Measurements from ENCODE around the gene RCL1.
"Not testable (repeated sequence)": the region's sequence is repeated elsewhere in the genome, so short reads cannot be mapped to it uniquely, and the experiment has no call there.

GRCh38 chr9:4899853-4900252 is 107.1 kb downstream of the RCL1 start:
- not testable (repeated sequence) for TF ChIP-seq CTCF (conservative IDR thresholded peaks at IDR 0.05); EZH2 (IDR thresholded peaks at IDR 0.05; ENCODE audit: low read depth)
